ENCODE results near the gene RPS6KB1.
"Not testable (repeated sequence)": the region's sequence is repeated elsewhere in the genome, so short reads cannot be mapped to it uniquely, and the experiment has no call there.

Gene RPS6KB1

GRCh38 chr17:59962739-59963318, 69.9 kb downstream of the RPS6KB1 start:
- no peak for DNase-seq (ENCODE audit: low read depth)
- TF ChIP-seq CTCF (IDR thresholded peaks at IDR 0.05; ENCODE audit: control insufficient read depth, extremely low read depth, insufficient read depth), result no peak
- no peak overlapping the region for H3K4me3 ChIP-seq (ENCODE audit: low read depth, low read length)

DNA sequence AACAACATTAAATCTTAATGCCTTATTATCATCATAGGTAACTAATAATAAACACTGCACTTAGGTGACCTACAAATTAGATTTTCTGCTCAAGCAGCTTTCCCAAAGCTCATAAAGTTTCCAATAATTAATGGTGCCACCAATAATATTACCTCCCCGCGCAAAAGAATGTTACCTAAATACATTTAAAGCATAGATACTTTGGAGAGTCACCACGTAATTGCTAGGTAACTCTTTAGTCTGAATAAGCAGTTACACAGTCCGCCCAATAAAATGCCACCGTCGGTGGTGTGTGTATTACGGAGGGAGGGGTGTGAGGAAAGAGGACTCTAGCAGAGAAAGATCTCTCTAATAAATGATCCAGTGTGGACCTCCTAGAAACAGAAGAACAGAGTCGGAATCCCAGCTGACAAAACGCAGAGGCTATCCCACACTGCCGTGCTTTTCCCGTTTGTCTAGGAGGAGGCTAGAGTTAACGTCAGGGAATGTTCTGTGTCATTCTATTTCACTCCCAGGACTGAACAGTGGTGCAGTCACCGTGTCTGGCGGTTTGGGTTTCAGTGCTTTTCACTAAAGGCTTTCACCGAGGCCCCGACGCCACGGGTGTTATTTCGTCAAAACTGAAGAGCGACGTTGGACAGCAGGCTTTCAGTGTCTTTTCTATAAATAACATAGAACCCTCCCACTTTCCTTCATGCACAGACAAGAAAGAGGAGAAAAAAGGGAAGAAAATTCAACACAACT, 71.0 kb downstream of the RPS6KB1 start:
- H3K4me3 ChIP-seq (ENCODE audit: low read depth, low read length), result peak overlapping the region; percentile 97
- no peak for TF ChIP-seq CTCF (IDR thresholded peaks at IDR 0.05; ENCODE audit: control insufficient read depth, extremely low read depth, insufficient read depth)
- DNase-seq (ENCODE audit: low read depth), result no peak

DNA sequence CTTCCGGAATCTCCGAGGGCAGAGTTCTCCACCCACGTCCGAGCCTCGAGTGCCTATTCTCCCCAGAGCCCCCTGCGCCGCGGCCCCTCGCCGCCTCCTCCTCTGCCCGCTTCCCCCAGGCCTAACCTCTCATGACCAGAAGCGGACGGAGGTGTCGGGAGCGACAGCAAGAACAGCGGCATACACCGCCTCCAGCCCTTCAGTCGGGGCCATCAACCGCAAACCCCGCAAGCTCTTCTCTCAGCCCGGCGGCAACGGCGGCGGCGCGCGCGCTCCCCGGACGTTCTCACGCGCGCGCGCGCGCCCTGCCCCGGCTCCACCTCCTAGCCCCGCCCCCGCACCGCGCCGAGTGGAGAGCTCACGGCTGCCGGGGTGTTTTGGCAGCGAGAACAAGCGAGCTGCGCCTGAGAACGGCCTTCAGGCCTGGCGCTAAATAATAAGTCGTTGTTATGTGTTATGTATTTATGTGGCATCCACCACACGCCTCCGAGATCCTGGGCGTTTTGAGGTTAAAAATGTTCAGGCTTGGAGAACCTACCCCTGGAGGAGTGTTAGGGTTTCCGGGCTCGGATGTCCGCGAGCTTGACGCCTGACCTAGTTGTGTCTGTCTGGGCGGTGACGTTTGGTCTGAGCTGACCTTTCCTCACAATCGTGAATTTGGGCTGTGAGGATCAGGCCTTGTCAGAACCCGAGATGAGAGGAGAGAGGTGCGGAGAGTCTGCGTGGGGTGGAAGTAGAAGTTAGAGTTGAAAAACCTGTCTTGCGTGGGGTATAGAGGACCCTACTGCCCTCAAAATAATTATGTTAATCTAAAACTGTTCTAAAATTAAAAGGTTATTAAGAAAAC, 71.8 kb downstream of the RPS6KB1 start, which contains the start of gene RNFT1:
Gene RNFT1 (minus strand): TSS at position 259 of the 847 bp plus-strand sequence. CDS start 77 bp downstream, at position 182.
- DNase-seq (ENCODE audit: low read depth), result peak; percentile 56
- no peak for TF ChIP-seq CTCF (IDR thresholded peaks at IDR 0.05; ENCODE audit: control insufficient read depth, extremely low read depth, insufficient read depth)
- peak within 1 kb of the TSS; percentile 97 for H3K4me3 ChIP-seq (ENCODE audit: low read depth, low read length)

- not testable (repeated sequence) for H3K4me3 ChIP-seq (ENCODE audit: low read depth, low read length); DNase-seq (ENCODE audit: low read depth)
These were observed 78.8 kb downstream of the RPS6KB1 start for GRCh38 chr17:59971771-59972170.

- no peak for DNase-seq (ENCODE audit: low read depth)
- H3K4me3 ChIP-seq (ENCODE audit: low read depth, low read length), result no peak overlapping the region
- no peak for TF ChIP-seq CTCF (IDR thresholded peaks at IDR 0.05; ENCODE audit: control insufficient read depth, extremely low read depth, insufficient read depth)
These were observed 79.9 kb downstream of the RPS6KB1 start for GRCh38 chr17:59972778-59973177.

- DNase-seq (ENCODE audit: low read depth); H3K4me3 ChIP-seq (ENCODE audit: low read depth, low read length): not testable (repeated sequence)
These were observed 80.6 kb downstream of the RPS6KB1 start for GRCh38 chr17:59973483-59973882.

DNA sequence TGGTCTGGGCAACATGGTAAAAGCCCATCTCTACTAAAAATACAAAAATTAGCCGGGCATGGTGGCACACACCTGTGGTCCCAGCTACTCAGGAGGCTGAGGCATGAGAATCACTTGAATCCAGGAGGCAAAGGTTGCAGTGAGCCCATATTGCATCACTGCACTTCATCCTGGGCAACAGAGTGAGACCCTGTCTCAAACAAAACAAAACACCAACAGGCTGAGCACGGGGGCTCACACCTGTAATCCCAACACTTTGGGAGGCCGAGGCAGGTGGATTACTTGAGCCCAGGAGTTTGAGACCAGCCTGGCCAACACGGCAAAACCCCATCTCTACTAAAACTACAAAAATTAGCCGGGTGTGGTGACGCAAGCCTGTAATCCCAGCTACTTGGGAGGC, 82.2 kb downstream of the RPS6KB1 start:
- DNase-seq (ENCODE audit: low read depth); H3K4me3 ChIP-seq (ENCODE audit: low read depth, low read length): not testable (repeated sequence)

GRCh38 chr17:59996608-59997007, 103.7 kb downstream of the RPS6KB1 start:
- DNase-seq (ENCODE audit: low read depth); H3K4me3 ChIP-seq (ENCODE audit: low read depth, low read length): not testable (repeated sequence)
